Aorta (tissue), 5 donors: Measurements from ENCODE around the gene ARPC2. TPM values are rescaled to one million over a fixed set of nuclear protein-coding genes. Genes with fewer than 3 reads are reported as not detected.
"Not testable (repeated sequence)": the region's sequence is repeated elsewhere in the genome, so short reads cannot be mapped to it uniquely, and the experiment has no call there.

Experiments
- ATAC-seq: fragments of 200-7000 bp; cut with Tn5 transposase; one replicate; pipeline ENCODE4 v1.9.1; 2022; ENCODE audit warnings: moderate library complexity; ENCODE audit not compliant: low FRiP score
- DNase-seq, 2 donors: peaks; one replicate each; pipeline ENCODE4 v3.0.0-alpha.2; 2020
- H3K27ac ChIP-seq, 2 donors: one replicate each; pipeline ENCODE4 v1.5.1; 2013; ENCODE audit warnings: low read length in 2 of 2, mild to moderate bottlenecking in 2 of 2, moderate library complexity in 2 of 2, control low read depth in 1 of 2, inconsistent platforms in 1 of 2, low read depth in 1 of 2
- H3K27me3 ChIP-seq, 2 donors: one replicate each; pipeline ENCODE4 v1.6.1; 2013; ENCODE audit warnings: control low read depth in 1 of 2, low read length in 1 of 2, mild to moderate bottlenecking in 1 of 2, moderate library complexity in 1 of 2; ENCODE audit not compliant: insufficient read depth in 2 of 2, control insufficient read depth in 1 of 2
- H3K36me3 ChIP-seq, 2 donors: one replicate each; pipeline ENCODE4 v1.6.1; 2013; ENCODE audit warnings: control low read depth in 1 of 2, low read length in 1 of 2, mild to moderate bottlenecking in 1 of 2; ENCODE audit not compliant: insufficient read depth in 2 of 2, control insufficient read depth in 1 of 2
- H3K4me1 ChIP-seq, 2 donors: one replicate each; pipeline ENCODE4 v1.6.1; 2013; ENCODE audit warnings: low read length in 2 of 2, control low read depth in 1 of 2, mild to moderate bottlenecking in 1 of 2, moderate library complexity in 1 of 2; ENCODE audit not compliant: insufficient read depth in 2 of 2, control insufficient read depth in 1 of 2
- H3K4me3 ChIP-seq, 2 donors: one replicate each; pipeline ENCODE4 v1.5.1; 2013; ENCODE audit warnings: low read length in 2 of 2, control low read depth in 1 of 2, mild to moderate bottlenecking in 1 of 2
- H3K9me3 ChIP-seq: one replicate; pipeline ENCODE4 v1.6.1; 2013; ENCODE audit warnings: mild to moderate bottlenecking, low read length; ENCODE audit not compliant: control insufficient read depth
- WGBS, 2 donors: extraction: QIAGEN DNeasy Blood & Tissue Kit; methylation state at CpG; one replicate each; pipeline ENCODE4 v1.1.7; 2013; 5-methylcytosine and 5-hydroxymethylcytosine counted together
- intact Hi-C, 2 donors: fragments of 100-400 bp; cut with DNase I; formaldehyde crosslinking; loops; one replicate each; pipeline versions ENCODE4 v1.14.2 to v1.15.0; 2022
- polyA plus RNA-seq, 2 donors: library from polyadenylated mRNA; stranded (reverse); fragments of 200-250 nt; gene quantifications; one replicate each; pipeline ENCODE4 v1.2.3, GENCODE V29; 2013
- total RNA-seq, 2 donors: library from RNA; stranded (reverse); fragmentation: NEBNext Ultra II Directional; extraction: Animal tissue kit (Norgen Biotek cat#: 25700); gene quantifications; one replicate each; pipeline ENCODE4 v1.2.1, GENCODE V29; 2021
- donor health status: healthy with polysubstance abuse.
- donor health status: Bipolar disorder and iron deficiency.
- donor health status: DM: no; HTN: no; CAD: no.
- donor health status: DM: no; HTN: no; CAD: no.
- donor health status: DM: yes; HTN: yes; CAD: no.

Gene ARPC2
- total and polyA plus RNA-seq, 4 donors: 297 to 467 (median 359) TPM

- H3K4me1 ChIP-seq, H3K27me3 ChIP-seq, H3K9me3 ChIP-seq, H3K4me3 ChIP-seq, ATAC-seq, H3K27ac ChIP-seq, DNase-seq: not testable (repeated sequence)
- intact Hi-C loops: loop anchor here (2.0 to 10.0 kb wide), 3 partner anchors 17 to 194 kb away; no protein-coding TSS in a partner anchor
- WGBS, 2 donors: 64 to 70% methylated on average over 8 of the region's 8 CpGs
- peaks cover 3 to 22% of the 10 kb centered on the region in 2 donors for H3K36me3 ChIP-seq
Measured at GRCh38 chr2:218273214-218273907, 56.4 kb downstream of the ARPC2 start.

GRCh38 chr2:218273908-218274249 is 56.9 kb downstream of the ARPC2 start:
- intact Hi-C loops: loop anchor here (2.0 to 10.0 kb wide), 4 partner anchors 17 to 193 kb away; no protein-coding TSS in a partner anchor
- no peak for ATAC-seq

DNA sequence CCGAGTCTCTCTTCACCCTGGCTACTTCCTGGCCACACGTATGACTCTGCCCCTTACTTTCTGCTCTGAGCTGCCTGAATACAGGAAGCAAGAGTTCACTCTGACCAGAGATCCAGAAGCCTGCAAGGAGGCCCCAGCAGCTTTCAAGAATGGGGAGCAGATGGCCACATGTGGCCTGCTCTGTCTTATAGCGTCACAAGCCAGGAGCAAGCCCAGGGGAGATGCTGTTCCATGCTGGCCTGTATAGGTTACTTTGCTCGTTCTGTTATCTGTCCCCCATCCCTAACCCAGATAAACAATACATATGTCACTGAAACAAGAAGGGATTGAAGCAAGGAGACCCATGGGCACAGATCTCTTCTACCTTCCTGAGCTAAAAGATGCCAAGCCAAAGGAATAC is 57.6 kb downstream of the ARPC2 start:
- Histone ChIP-seq H3K27me3 (no peaks in the 10 kb centered on the region), H3K9me3 (no peaks in the 10 kb centered on the region), H3K27ac (no peak overlapping the region), H3K4me1 (no peaks in the 10 kb centered on the region), H3K36me3 (peaks cover 3 to 28% of the 10 kb centered on the region in 2 donors), H3K4me3 (no peak overlapping the region)
- intact Hi-C loops: loop anchor here (2.0 to 10.0 kb wide), 3 partner anchors 72 to 193 kb away; no protein-coding TSS in a partner anchor
- DNase-seq: no peak
- ATAC-seq: no peak
- WGBS, 2 donors: 48 to 54% methylated on average over 4 of the region's 4 CpGs

More at GRCh38 chr2:218273908-218274249, 56.9 kb downstream of the ARPC2 start:
- Histone ChIP-seq H3K4me3 (no peak overlapping the region), H3K4me1 (no peaks in the 10 kb centered on the region), H3K36me3 (peaks cover 3 to 27% of the 10 kb centered on the region in 2 donors), H3K27me3 (no peaks in the 10 kb centered on the region), H3K27ac (peak overlapping the region in 1 of 2 donors; percentile 20), H3K9me3 (no peaks in the 10 kb centered on the region)
- WGBS, 2 donors: 58 to 69% methylated on average over 2 of the region's 2 CpGs
- no peak for DNase-seq

DNA sequence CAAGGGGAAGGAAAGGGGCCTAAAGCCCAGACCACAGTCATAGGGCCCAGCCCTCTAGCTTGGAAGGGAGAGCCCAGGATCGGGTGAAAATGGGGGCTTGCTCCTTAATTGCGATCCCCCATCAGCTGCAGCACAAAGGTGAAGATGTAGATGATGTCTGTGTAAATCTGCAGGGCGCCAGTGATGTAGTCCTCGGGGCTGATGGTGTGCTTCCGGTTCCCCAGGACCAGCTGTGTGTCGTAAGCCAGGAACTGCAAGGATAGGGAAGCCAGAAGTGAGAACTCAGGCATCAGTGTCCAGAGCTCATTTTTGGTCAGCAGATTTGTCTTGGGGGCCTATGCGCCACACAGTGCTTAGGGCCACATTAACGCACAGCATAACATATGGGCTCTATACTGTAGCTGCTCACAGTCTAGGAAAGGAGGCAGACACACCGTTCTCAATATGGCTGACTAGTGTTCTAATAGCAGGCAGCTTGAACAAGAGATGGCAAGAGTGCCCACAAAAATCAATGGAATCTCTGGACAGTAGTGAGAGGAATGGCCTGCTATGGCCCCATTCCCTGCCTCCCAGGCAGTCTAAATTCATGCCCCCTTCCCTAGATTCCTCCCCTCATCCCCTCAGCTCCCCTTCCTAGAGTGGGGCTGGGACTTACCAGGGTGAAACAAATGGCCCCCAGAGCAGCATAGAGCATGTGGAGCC is 58.5 kb downstream of the ARPC2 start:
- Histone ChIP-seq H3K4me1 (no peaks in the 10 kb centered on the region), H3K36me3 (peaks cover 3 to 34% of the 10 kb centered on the region in 2 donors), H3K9me3 (no peaks in the 10 kb centered on the region), H3K4me3 (no peak overlapping the region), H3K27ac (peak overlapping the region in 1 of 2 donors; percentile 13), H3K27me3 (no peaks in the 10 kb centered on the region)
- 72 to 80% methylated on average over 9 of the region's 9 CpGs for WGBS, 2 donors
- intact Hi-C loops: loop anchor here in 1 of 2 donors (2.0 to 10.0 kb wide), 2 partner anchors 71 to 189 kb away; no protein-coding TSS in a partner anchor
- DNase-seq: no peak
- no peak for ATAC-seq

- H3K9me3 ChIP-seq: no peaks in the 10 kb centered on the region
- H3K4me3 ChIP-seq: no peak overlapping the region
- WGBS, 2 donors: 61 to 62% methylated on average over 12 of the region's 12 CpGs
- ATAC-seq (no peak), DNase-seq (no peak)
- H3K27me3 ChIP-seq: no peaks in the 10 kb centered on the region
- peaks cover 3 to 35% of the 10 kb centered on the region in 2 donors for H3K36me3 ChIP-seq
- H3K4me1 ChIP-seq: no peaks in the 10 kb centered on the region
- no peak overlapping the region for H3K27ac ChIP-seq
- intact Hi-C loops: loop anchor here in 1 of 2 donors (10.0 kb wide), 1 partner anchor 188 kb away; no protein-coding TSS in a partner anchor
Measured at GRCh38 chr2:218276986-218277755, 60.2 kb downstream of the ARPC2 start.

DNA sequence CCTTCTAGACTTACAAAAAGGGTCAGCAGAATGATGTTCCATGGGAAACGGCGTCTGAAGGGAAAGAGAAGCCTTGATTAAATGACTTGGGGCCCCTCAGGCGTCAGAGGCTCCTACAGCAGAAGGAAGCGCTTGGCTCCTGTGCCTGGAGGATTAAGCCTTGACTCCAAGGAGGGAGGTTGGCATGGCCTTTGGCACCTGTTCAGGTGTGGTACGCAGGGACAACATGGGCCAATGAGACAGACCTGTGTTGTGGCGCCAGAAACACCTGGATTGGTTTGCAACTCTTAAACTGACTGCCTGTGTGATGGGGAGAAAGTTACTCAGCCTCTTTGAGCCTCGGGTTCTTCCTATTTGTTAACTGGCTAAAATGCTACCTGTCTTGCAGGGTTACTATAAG is 60.9 kb downstream of the ARPC2 start:
- H3K27me3 ChIP-seq: no peaks in the 10 kb centered on the region
- 56 to 79% methylated on average over 7 of the region's 7 CpGs for WGBS, 2 donors
- ATAC-seq (no peak), DNase-seq (no peak)
- H3K36me3 ChIP-seq: peaks cover 3 to 35% of the 10 kb centered on the region in 2 donors
- intact Hi-C loops: loop anchor here in 1 of 2 donors (10.0 kb wide), 1 partner anchor 187 kb away; no protein-coding TSS in a partner anchor
- H3K9me3 ChIP-seq: no peaks in the 10 kb centered on the region
- H3K4me3 ChIP-seq: no peak overlapping the region
- H3K4me1 ChIP-seq: peaks cover 0 to under 1% of the 10 kb centered on the region in 2 donors
- H3K27ac ChIP-seq: no peak overlapping the region

- intact Hi-C loops: loop anchor here in 1 of 2 donors (10.0 kb wide), 1 partner anchor 186 kb away; no protein-coding TSS in a partner anchor
- Histone ChIP-seq H3K4me1 (peaks cover 0 to 3% of the 10 kb centered on the region in 2 donors), H3K36me3 (peaks cover 3 to 35% of the 10 kb centered on the region in 2 donors), H3K27ac (no peak overlapping the region), H3K4me3 (no peak overlapping the region), H3K9me3 (no peaks in the 10 kb centered on the region), H3K27me3 (no peaks in the 10 kb centered on the region)
- ATAC-seq (no peak), DNase-seq (no peak)
- WGBS, 2 donors: 78 to 79% methylated on average over 16 of the region's 16 CpGs
Measured at GRCh38 chr2:218278531-218279360, 61.8 kb downstream of the ARPC2 start.
